ENCODE results near the gene ZNF385C. TPM values are rescaled to one million over a fixed set of nuclear protein-coding genes. Genes with fewer than 3 reads are reported as not detected.

Gene ZNF385C
- total and polyA plus RNA-seq, 2 of the 13 experiments (the other 11 are each of a cell fraction or from before 2014, with no cell fraction given), result 2.3 to 6.1 TPM

GRCh38 chr17:42135664-42136653, 37.7 kb upstream of the ZNF385C start (continued):
- TF ChIP-seq RNF219 (CRISPR knock-in tag; IDR thresholded peaks at IDR 0.05) (no peak), MAZ (IDR thresholded peaks at IDR 0.05; ENCODE audit: borderline replicate concordance, low read depth, low read length) (no peak), MAZ (CRISPR knock-in tag; IDR thresholded peaks at IDR 0.05; ENCODE audit: low read depth) (no peak), EZH2 (conservative IDR thresholded peaks at IDR 0.05; ENCODE audit: low read depth, low read length) (no peak), AKAP8 (CRISPR knock-in tag; IDR thresholded peaks at IDR 0.05) (no peak), KAT7 (CRISPR knock-in tag; IDR thresholded peaks at IDR 0.05; ENCODE audit: borderline replicate concordance) (no peak), MYNN (CRISPR knock-in tag; IDR thresholded peaks at IDR 0.05; ENCODE audit: low read depth) (no peak), NR1H2 (CRISPR knock-in tag; IDR thresholded peaks at IDR 0.05; ENCODE audit: borderline replicate concordance, low read depth) (no peak), HMG20B (CRISPR knock-in tag; conservative IDR thresholded peaks at IDR 0.05) (0 out of 2 replicates have a peak, but pooled peaks have one; percentile 39), MTERF4 (CRISPR knock-in tag; IDR thresholded peaks at IDR 0.05) (no peak), ZNF18 (CRISPR knock-in tag; IDR thresholded peaks at IDR 0.05; ENCODE audit: insufficient replicate concordance) (no peak), HHEX (CRISPR knock-in tag; IDR thresholded peaks at IDR 0.05) (no peak; the same call in 1 of the 2 replicates), ZNF513 (CRISPR knock-in tag; conservative IDR thresholded peaks at IDR 0.05) (no peak), ZNF770 (CRISPR knock-in tag; IDR thresholded peaks at IDR 0.05) (peak; percentile 51; the same call in 1 of the 2 replicates), ZNF160 (CRISPR knock-in tag; IDR thresholded peaks at IDR 0.05) (no peak), ZNF7 (CRISPR knock-in tag; IDR thresholded peaks at IDR 0.05) (no peak), ZNF234 (CRISPR knock-in tag; conservative IDR thresholded peaks at IDR 0.05) (no peak), ZNF563 (CRISPR knock-in tag; IDR thresholded peaks at IDR 0.05) (no peak)
- TF ChIP-seq, protein P1, sequence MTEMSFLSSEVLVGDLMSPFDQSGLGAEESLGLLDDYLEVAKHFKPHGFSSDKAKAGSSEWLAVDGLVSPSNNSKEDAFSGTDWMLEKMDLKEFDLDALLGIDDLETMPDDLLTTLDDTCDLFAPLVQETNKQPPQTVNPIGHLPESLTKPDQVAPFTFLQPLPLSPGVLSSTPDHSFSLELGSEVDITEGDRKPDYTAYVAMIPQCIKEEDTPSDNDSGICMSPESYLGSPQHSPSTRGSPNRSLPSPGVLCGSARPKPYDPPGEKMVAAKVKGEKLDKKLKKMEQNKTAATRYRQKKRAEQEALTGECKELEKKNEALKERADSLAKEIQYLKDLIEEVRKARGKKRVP (CRISPR knock-in tag; IDR thresholded peaks at IDR 0.05), result no peak
